ENCODE measurements around the gene DKC1.
"Not testable (repeated sequence)": the region's sequence is repeated elsewhere in the genome, so short reads cannot be mapped to it uniquely, and the experiment has no call there.

DNA sequence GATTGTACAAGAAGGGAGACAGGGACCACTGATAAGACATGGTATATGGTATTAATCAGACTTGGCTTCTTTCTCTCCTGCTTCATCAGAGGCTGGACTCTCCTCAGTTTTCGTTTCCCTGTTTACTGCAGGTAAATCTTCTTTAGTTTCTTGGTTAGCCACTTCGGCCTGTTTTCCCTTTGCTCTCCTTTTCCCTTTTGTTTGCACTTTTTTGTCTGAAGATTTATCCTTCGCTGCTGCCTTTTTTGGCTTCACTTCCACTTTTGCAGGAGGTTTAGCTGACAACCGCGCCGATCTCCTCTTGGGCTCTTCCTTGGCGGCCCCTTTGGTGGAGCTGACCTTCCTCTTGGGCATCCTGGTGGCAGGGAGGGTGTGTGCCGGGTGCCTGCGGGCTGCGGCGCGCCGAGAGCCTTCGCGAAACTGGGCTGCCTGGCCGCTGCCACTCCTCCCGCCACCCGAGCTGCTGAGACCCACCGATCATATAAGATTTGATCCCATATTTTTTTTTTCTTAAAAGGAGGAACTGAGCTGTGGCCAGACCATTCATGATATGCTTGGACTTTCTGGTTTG lies 54.5 kb downstream of the DKC1 start:
- TF ChIP-seq, protein P1, sequence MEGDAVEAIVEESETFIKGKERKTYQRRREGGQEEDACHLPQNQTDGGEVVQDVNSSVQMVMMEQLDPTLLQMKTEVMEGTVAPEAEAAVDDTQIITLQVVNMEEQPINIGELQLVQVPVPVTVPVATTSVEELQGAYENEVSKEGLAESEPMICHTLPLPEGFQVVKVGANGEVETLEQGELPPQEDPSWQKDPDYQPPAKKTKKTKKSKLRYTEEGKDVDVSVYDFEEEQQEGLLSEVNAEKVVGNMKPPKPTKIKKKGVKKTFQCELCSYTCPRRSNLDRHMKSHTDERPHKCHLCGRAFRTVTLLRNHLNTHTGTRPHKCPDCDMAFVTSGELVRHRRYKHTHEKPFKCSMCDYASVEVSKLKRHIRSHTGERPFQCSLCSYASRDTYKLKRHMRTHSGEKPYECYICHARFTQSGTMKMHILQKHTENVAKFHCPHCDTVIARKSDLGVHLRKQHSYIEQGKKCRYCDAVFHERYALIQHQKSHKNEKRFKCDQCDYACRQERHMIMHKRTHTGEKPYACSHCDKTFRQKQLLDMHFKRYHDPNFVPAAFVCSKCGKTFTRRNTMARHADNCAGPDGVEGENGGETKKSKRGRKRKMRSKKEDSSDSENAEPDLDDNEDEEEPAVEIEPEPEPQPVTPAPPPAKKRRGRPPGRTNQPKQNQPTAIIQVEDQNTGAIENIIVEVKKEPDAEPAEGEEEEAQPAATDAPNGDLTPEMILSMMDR (conservative IDR thresholded peaks at IDR 0.05 in 1 of 2, IDR thresholded peaks at IDR 0.05 in 1 of 2; ENCODE audit: extremely low read depth in 1 of 2, insufficient read depth in 1 of 2, low read depth in 1 of 2, low read length in 2 of 2), result not testable (repeated sequence)
- not testable (repeated sequence) for TF ChIP-seq EZH2 (IDR thresholded peaks at IDR 0.05; ENCODE audit: borderline replicate concordance, low read length)

Data from mammary epithelial cell (primary cell).